H1 (cell line): Measurements from ENCODE around the gene CA5A. TPM values are rescaled to one million over a fixed set of nuclear protein-coding genes. Genes with fewer than 3 reads are reported as not detected.

Experiments used
- CTCF ChIA-PET: fragments of 300-600 bp; sonication (Branson Sonifier 250); formaldehyde crosslinking; loops from one replicate; lab custom pipeline; 2021; ENCODE audit not compliant: partially characterized antibody; lab: Charles Lee
- POLR2A ChIA-PET: fragments of 300-600 bp; sonication (Branson Sonifier 250); formaldehyde crosslinking; loops from one replicate; lab custom pipeline; 2021; ENCODE audit warnings: inconsistent platforms; ENCODE audit not compliant: partially characterized antibody; lab: Charles Lee
- DNase-seq, 2 experiments: peaks; one replicate each; pipeline versions ENCODE4 v3.0.0 to v3.0.0-alpha.2; 2010 to 2022; ENCODE audit warnings: low spot score in 2 of 2, low read depth in 1 of 2, mixed read lengths in 1 of 2
- FAIRE-seq: peaks from 2 replicates; lab custom pipeline; 2011; peaks lifted over from hg19 to GRCh38; lab: Jason Lieb, UNC
- H2AFZ ChIP-seq: 2 replicates; pipeline ENCODE4 v1.8.1; 2012; ENCODE audit warnings: low read length, inconsistent platforms
- H2AK5ac ChIP-seq: 2 replicates; pipeline ENCODE4 v1.6.1; 2013; ENCODE audit warnings: low read depth, low read length
- H2BK120ac ChIP-seq: replicated peaks from 2 replicates; pipeline ENCODE3; 2013; ENCODE audit warnings: low read depth, low read length, inconsistent platforms
- H2BK12ac ChIP-seq: 2 replicates; pipeline ENCODE4 v1.6.1; 2013; ENCODE audit warnings: low read depth, low read length
- H2BK15ac ChIP-seq: 2 replicates; pipeline ENCODE4 v1.6.1; 2013; ENCODE audit warnings: low read length
- H2BK20ac ChIP-seq: 2 replicates; pipeline ENCODE4 v1.6.1; 2013; ENCODE audit warnings: low read length
- H2BK5ac ChIP-seq: 2 replicates; pipeline ENCODE4 v1.6.1; 2013; ENCODE audit warnings: low read depth, low read length
- H3K14ac ChIP-seq: 2 replicates; pipeline ENCODE4 v1.6.1; 2013; ENCODE audit warnings: inconsistent platforms; ENCODE audit not compliant: insufficient read length
- H3K18ac ChIP-seq: 2 replicates; pipeline ENCODE4 v1.6.1; 2013; ENCODE audit warnings: low read length; ENCODE audit errors: extremely low read depth
- H3K23ac ChIP-seq: 2 replicates; pipeline ENCODE4 v1.6.1; 2013; ENCODE audit warnings: inconsistent platforms; ENCODE audit not compliant: insufficient read length
- H3K23me2 ChIP-seq: 2 replicates; pipeline ENCODE4 v1.6.1; 2013; ENCODE audit warnings: low read depth, low read length
- H3K27ac ChIP-seq: 2 replicates; pipeline ENCODE4 v1.6.1; 2011; ENCODE audit warnings: low read depth, low read length, inconsistent platforms
- H3K27me3 ChIP-seq, 4 experiments: replicated peaks in 1 of 4; 1 replicate in 1 of 4; 2 replicates in 3 of 4; pipeline versions ENCODE4 v1.6.1 to v1.8.1; 2011 to 2013; ENCODE audit warnings: low read length in 3 of 4, mild to moderate bottlenecking in 3 of 4, inconsistent platforms in 2 of 4, mixed read lengths in 2 of 4, moderate library complexity in 1 of 4; ENCODE audit not compliant: control insufficient read depth in 3 of 4, insufficient read depth in 3 of 4; ENCODE audit errors: extremely low read depth in 1 of 4
- H3K36me3 ChIP-seq, 4 experiments: 2 replicates each; pipeline versions ENCODE4 v1.6.1 to v1.8.1; 2011 to 2013; ENCODE audit warnings: mild to moderate bottlenecking in 4 of 4, low read length in 3 of 4, moderate library complexity in 2 of 4, control low read depth in 1 of 4, inconsistent platforms in 1 of 4; ENCODE audit not compliant: insufficient read depth in 4 of 4, control insufficient read depth in 2 of 4
- H3K4ac ChIP-seq: replicated peaks from 2 replicates; pipeline ENCODE3; 2013; ENCODE audit warnings: low read length, low read depth, mixed read lengths, inconsistent platforms; ENCODE audit not compliant: insufficient read length
- H3K4me1 ChIP-seq, 4 experiments: replicated peaks in 1 of 4; 1 replicate in 1 of 4; 2 replicates in 3 of 4; pipeline versions ENCODE4 v1.6.1 to v1.8.1; 2011 to 2013; ENCODE audit warnings: low read length in 3 of 4, inconsistent platforms in 2 of 4, mixed read lengths in 1 of 4; ENCODE audit not compliant: insufficient read depth in 4 of 4, control insufficient read depth in 3 of 4
- H3K4me2 ChIP-seq, 2 experiments: 2 replicates each; pipeline versions ENCODE4 v1.6.1 to v1.8.1; 2011 to 2013; ENCODE audit warnings: low read depth in 2 of 2, low read length in 2 of 2, control low read depth in 1 of 2, inconsistent platforms in 1 of 2, mild to moderate bottlenecking in 1 of 2; ENCODE audit not compliant: insufficient read depth in 1 of 2
- H3K4me3 ChIP-seq, 4 experiments: fragments of 200-600, 300-600 bp in 1 of 4; sonication (generic), shearing (Covaris generic), sonication (Bioruptor Twin) in 1 of 4; 2 replicates each; pipeline versions ENCODE4 v1.5.1 to v1.8.1; 2011 to 2016; ENCODE audit warnings: low read length in 4 of 4, low read depth in 3 of 4, control low read depth in 2 of 4, inconsistent platforms in 2 of 4, mild to moderate bottlenecking in 2 of 4, mixed read lengths in 1 of 4, moderate library complexity in 1 of 4; ENCODE audit not compliant: insufficient read depth in 2 of 4; ENCODE audit errors: extremely low read depth in 1 of 4
- H3K56ac ChIP-seq: replicated peaks from 2 replicates; pipeline ENCODE3; 2013; ENCODE audit warnings: low read depth, mild to moderate bottlenecking, mixed read lengths, low read length, inconsistent platforms; ENCODE audit not compliant: insufficient read length
- H3K79me1 ChIP-seq: 2 replicates; pipeline ENCODE4 v1.6.1; 2013; ENCODE audit warnings: low read depth, low read length, control low read depth
- H3K79me2 ChIP-seq, 2 experiments: 2 replicates each; pipeline versions ENCODE4 v1.6.1 to v1.8.1; 2012 to 2013; ENCODE audit warnings: low read length in 2 of 2, mild to moderate bottlenecking in 2 of 2, inconsistent platforms in 1 of 2; ENCODE audit not compliant: insufficient read depth in 2 of 2, control insufficient read depth in 1 of 2
- H3K9ac ChIP-seq, 4 experiments: replicated peaks in 1 of 4; 1 replicate in 1 of 4; 2 replicates in 3 of 4; pipeline versions ENCODE4 v1.6.1 to v1.8.1; 2011 to 2013; ENCODE audit warnings: low read depth in 3 of 4, low read length in 3 of 4, control low read depth in 2 of 4, mild to moderate bottlenecking in 2 of 4, moderate library complexity in 2 of 4, inconsistent platforms in 1 of 4; ENCODE audit errors: extremely low read depth in 1 of 4
- H3K9me3 ChIP-seq, 2 experiments: 2 replicates each; pipeline versions ENCODE4 v1.6.1 to v1.8.1; 2012 to 2013; ENCODE audit warnings: mild to moderate bottlenecking in 2 of 2, moderate library complexity in 2 of 2, control low read depth in 1 of 2, inconsistent platforms in 1 of 2, low read depth in 1 of 2, low read length in 1 of 2, mixed read lengths in 1 of 2; ENCODE audit not compliant: insufficient read depth in 2 of 2
- H4K20me1 ChIP-seq, 2 experiments: replicated peaks in 1 of 2; 2 replicates each; pipeline versions ENCODE3 to v1.8.1; 2011 to 2013; ENCODE audit warnings: inconsistent platforms in 2 of 2, low read length in 2 of 2, mild to moderate bottlenecking in 1 of 2; ENCODE audit not compliant: insufficient read depth in 2 of 2, control insufficient read depth in 1 of 2
- H4K5ac ChIP-seq: 2 replicates; pipeline ENCODE4 v1.6.1; 2013; ENCODE audit warnings: low read length, low read depth, mixed read lengths, inconsistent platforms; ENCODE audit not compliant: insufficient read length
- H4K8ac ChIP-seq: 2 replicates; pipeline ENCODE4 v1.8.0; 2013; ENCODE audit warnings: mild to moderate bottlenecking, moderate library complexity, low read length, inconsistent platforms; ENCODE audit not compliant: insufficient read depth; ENCODE audit errors: extremely low read depth
- H4K91ac ChIP-seq: replicated peaks from 2 replicates; pipeline ENCODE3; 2013; ENCODE audit warnings: low read length, mixed read lengths, inconsistent platforms; ENCODE audit not compliant: insufficient read length
- CEBPB ChIP-seq: IDR thresholded peaks from 2 replicates; pipeline ENCODE4 v1.6.1; 2012; ENCODE audit warnings: low read depth, low read length
- CHD2 ChIP-seq: IDR thresholded peaks from 2 replicates; pipeline ENCODE4 v1.6.1; 2012; ENCODE audit warnings: low read length, improper control_type of control experiment
- JUND ChIP-seq: IDR thresholded peaks from 2 replicates; pipeline ENCODE4 v1.6.1; 2011; ENCODE audit warnings: mild to moderate bottlenecking, improper control_type of control experiment, low read length
- NRF1 ChIP-seq: IDR thresholded peaks from 2 replicates; pipeline ENCODE4 v1.6.1; 2011; ENCODE audit warnings: mild to moderate bottlenecking, low read depth, low read length, improper control_type of control experiment
- PHF8 ChIP-seq: fragments of 200-600 bp; sonication (generic); conservative IDR thresholded peaks from 2 replicates; pipeline ENCODE4 v1.7.1; 2012; ENCODE audit warnings: low read depth, mild to moderate bottlenecking, inconsistent platforms, low read length, moderate library complexity
- POLR2A ChIP-seq, 2 experiments: IDR thresholded peaks; 1 replicate in 1 of 2; 2 replicates in 1 of 2; pipeline ENCODE4 v1.6.1; 2011; ENCODE audit warnings: low read depth in 2 of 2, low read length in 2 of 2, mild to moderate bottlenecking in 2 of 2; ENCODE audit errors: control extremely low read depth in 1 of 2
- WGBS, 2 experiments: shearing (Covaris generic) in 1 of 2; methylation state at CpG; one replicate each; pipeline versions ENCODE4 v1.1.6 to v1.1.7; 2013 to 2015; ENCODE audit warnings: low lambda C conversion rate in 2 of 2, mixed read lengths in 2 of 2, inconsistent platforms in 1 of 2, low coverage in 1 of 2, missing lambda C conversion rate in 1 of 2; ENCODE audit not compliant: insufficient replicate concordance in 2 of 2, insufficient coverage in 1 of 2, insufficient read length in 1 of 2; ENCODE audit errors: extremely low coverage in 1 of 2, missing lambda C conversion rate in 1 of 2; 5-methylcytosine and 5-hydroxymethylcytosine counted together
- polyA plus RNA-seq, 7 experiments: library from polyadenylated mRNA; depleted of rRNA in 3 of 7; stranded (reverse) in 5 of 7; unstranded in 2 of 7; fragments of >200 nt in 5 of 7; fragments of 200-250 nt in 2 of 7; gene quantifications; 1 replicate in 5 of 7; 2 replicates in 1 of 7; 4 replicates in 1 of 7; pipeline versions ENCODE4 v1.2.1 to v1.2.3, GENCODE V29; 2011 to 2013; ENCODE audit warnings: missing spikeins in 2 of 7, mixed read lengths in 2 of 7
- total RNA-seq: library from RNA; stranded (reverse); fragmentation: NEBNext Ultra II Directional; extraction: Animal tissue kit (Norgen Biotek cat#: 25700); gene quantifications from 2 replicates; pipeline ENCODE4 v1.2.1, GENCODE V29; 2021
- TF ChIP-seq, protein P1 (sequence below): IDR thresholded peaks from 2 replicates; pipeline ENCODE4 v1.6.1; 2012; ENCODE audit warnings: low read length, inconsistent platforms

The CA5A gene
- total and polyA plus RNA-seq, 2 of the 8 experiments (the other 6 are each of a cell fraction or from before 2014, with no cell fraction given), result not detected

DNA sequence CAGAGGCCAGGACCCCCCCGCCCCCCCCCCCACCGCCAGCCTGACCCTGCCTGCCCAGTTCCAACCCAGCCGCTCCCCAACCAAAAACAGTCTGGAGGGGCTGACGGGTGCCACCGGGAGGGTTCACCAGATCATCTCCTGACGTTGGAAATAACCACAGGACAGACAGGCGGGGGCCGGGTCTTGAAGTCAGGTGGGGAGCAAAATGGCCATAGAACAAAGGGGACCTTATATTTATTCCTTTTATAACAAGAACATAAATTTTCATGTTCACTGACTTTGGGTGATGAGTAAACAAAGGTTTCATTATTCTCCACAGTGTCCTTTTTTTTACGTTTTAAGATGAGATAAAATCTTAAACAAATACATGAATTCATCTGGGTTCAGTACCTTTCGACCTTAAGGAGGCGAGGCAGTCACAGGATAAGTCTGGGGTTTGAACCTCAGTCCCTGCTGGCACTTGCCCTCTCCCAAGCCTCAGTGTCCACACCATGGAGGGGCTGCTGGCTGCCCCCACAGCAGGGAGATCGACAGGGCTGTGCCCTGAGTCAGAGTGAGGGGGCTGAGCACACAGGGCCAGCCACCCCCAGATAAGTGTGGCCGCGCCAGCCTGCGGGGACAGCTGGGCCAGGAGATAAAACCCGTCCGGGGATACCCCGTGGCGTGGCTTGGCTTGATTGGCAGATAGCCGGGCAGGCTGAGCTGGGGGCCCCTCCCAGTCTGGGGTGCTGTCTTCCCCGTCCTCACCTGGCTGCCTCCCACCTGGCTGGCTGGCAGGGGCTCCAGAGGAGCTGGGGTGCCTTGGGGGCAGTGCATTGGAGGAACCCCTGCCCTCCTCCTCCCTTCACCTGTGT is 82.0 kb downstream of the CA5A start:
- Histone ChIP-seq H3K27me3 (no peaks in the 10 kb centered on the region), H3K79me2 (peaks cover 0 to 42% of the 10 kb centered on the region in 2 experiments; a peak in 1 of 4 replicates), H3K23ac (no peak overlapping the region), H2BK15ac (no peak overlapping the region; the same call in 1 of the 2 replicates), H3K23me2 (no peaks in the 10 kb centered on the region), H3K4me2 (peak overlapping the region in 1 of 2 experiments; percentile 53; a peak in 2 of 4 replicates), H2BK20ac (no peak overlapping the region), H4K8ac (no peak overlapping the region; the same call in 1 of the 2 replicates), H3K18ac (peak overlapping the region; percentile 17; the same call in 1 of the 2 replicates), H3K79me1 (no peaks in the 10 kb centered on the region; the same call in 1 of the 2 replicates), H2BK12ac (no peak overlapping the region), H4K5ac (peak overlapping the region; percentile 28), H2BK5ac (peak overlapping the region; percentile 99; the same call in 1 of the 2 replicates), H3K27ac (no peak overlapping the region), H4K91ac (peak overlapping the region; percentile 61), H3K4me1 (peaks cover 16 to 42% (median 33%) of the 10 kb centered on the region in 4 experiments), H3K9ac (no peak overlapping the region), H2BK120ac (no peak overlapping the region), H3K9me3 (no peaks in the 10 kb centered on the region), H3K14ac (no peak overlapping the region), H4K20me1 (peaks cover 6 to 12% of the 10 kb centered on the region in 2 experiments), H3K4me3 (no peak overlapping the region), H3K36me3 (peaks cover 10 to 23% (median 11%) of the 10 kb centered on the region in 4 experiments; a peak in 6 of 8 replicates), H3K4ac (peak overlapping the region; percentile 59), H2AK5ac (peak overlapping the region; percentile 82; the same call in 1 of the 2 replicates), H3K56ac (no peak overlapping the region), H2AFZ (no peak overlapping the region)
- WGBS, 2 experiments, result 75% methylated on average over 20 of the region's 21 CpGs; no CpG with 5 or more reads in 1 of the 2 experiments
- POLR2A ChIA-PET, result interaction anchor here (0.9 to 27.1 kb wide), 14 partner anchors 5 to 148 kb away, joined by 3 to 507 read pairs (median 9); partner anchors contain the start of genes BANP and SLC7A5
- TF ChIP-seq PHF8 (no peak), POLR2A (IDR thresholded peaks at IDR 0.05; ENCODE audit: control extremely low read depth in 1 of 2, low read depth in 2 of 2, low read length in 2 of 2) (no peak), NRF1 (no peak), JUND (no peak), CEBPB (no peak), CHD2 (no peak)
- TF ChIP-seq, protein P1, sequence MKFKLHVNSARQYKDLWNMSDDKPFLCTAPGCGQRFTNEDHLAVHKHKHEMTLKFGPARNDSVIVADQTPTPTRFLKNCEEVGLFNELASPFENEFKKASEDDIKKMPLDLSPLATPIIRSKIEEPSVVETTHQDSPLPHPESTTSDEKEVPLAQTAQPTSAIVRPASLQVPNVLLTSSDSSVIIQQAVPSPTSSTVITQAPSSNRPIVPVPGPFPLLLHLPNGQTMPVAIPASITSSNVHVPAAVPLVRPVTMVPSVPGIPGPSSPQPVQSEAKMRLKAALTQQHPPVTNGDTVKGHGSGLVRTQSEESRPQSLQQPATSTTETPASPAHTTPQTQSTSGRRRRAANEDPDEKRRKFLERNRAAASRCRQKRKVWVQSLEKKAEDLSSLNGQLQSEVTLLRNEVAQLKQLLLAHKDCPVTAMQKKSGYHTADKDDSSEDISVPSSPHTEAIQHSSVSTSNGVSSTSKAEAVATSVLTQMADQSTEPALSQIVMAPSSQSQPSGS, result no peak
- CTCF ChIA-PET, result interaction anchor here (0.9 to 9.1 kb wide), 7 partner anchors 13 to 149 kb away, joined by 3 to 181 read pairs (median 44); partner anchors contain the start of gene SLC7A5
- DNase-seq (peak in 1 of 2 experiments; percentile 60), FAIRE-seq (no peak)
